Measurements from ENCODE around the gene SLC12A7.

SLC12A7 gene

DNA sequence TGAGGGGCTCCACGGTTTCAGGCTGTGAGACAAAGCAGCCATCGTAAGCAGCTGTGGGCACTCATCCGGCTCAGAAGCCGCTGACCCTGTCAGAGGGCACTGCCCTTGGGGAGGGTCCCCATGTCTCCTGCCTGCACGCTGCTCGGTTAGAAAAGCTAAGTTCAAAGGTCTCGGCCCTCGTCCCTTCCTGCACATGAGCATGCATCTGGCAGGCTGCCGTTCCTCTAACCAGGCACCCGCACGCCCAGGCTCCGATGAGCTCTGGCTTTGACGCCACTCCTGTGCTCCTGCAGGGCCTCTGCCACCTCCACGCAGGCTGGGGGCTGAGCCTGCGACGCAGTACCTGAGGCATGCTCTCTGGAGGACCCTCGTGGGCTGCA lies 52.0 kb downstream of the SLC12A7 start:
- POLR2A ChIA-PET, result no interaction called here
- CTCF ChIA-PET, result no interaction called here
- no peak overlapping the region for H3K27ac ChIP-seq (ENCODE audit: extremely low read depth, low read depth, low read length)
- H3K4me3 ChIP-seq (ENCODE audit: low read depth, low read length), result no peak overlapping the region
- H3K4me1 ChIP-seq (ENCODE audit: control insufficient read depth, insufficient read depth, low read length), result no peaks in the 10 kb centered on the region
- no peaks in the 10 kb centered on the region for H3K9me3 ChIP-seq (ENCODE audit: control insufficient read depth, insufficient read depth, low read depth, low read length)
- peaks cover 0 to 50% of the 10 kb centered on the region in 2 experiments; a peak in 1 of 3 replicates for H3K36me3 ChIP-seq (ENCODE audit: control insufficient read depth in 2 of 2, insufficient read depth in 1 of 2, low read length in 2 of 2)
- TF ChIP-seq, protein P1, sequence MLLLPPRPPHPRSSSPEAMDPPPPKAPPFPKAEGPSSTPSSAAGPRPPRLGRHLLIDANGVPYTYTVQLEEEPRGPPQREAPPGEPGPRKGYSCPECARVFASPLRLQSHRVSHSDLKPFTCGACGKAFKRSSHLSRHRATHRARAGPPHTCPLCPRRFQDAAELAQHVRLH (tag by site-specific recombination; IDR thresholded peaks at IDR 0.05), result no peak
- TF ChIP-seq MYNN (tag by site-specific recombination; IDR thresholded peaks at IDR 0.05; ENCODE audit: borderline replicate concordance), result no peak
- no peak for TF ChIP-seq ZNF501 (tag by site-specific recombination; IDR thresholded peaks at IDR 0.05)
- TF ChIP-seq, protein P2, sequence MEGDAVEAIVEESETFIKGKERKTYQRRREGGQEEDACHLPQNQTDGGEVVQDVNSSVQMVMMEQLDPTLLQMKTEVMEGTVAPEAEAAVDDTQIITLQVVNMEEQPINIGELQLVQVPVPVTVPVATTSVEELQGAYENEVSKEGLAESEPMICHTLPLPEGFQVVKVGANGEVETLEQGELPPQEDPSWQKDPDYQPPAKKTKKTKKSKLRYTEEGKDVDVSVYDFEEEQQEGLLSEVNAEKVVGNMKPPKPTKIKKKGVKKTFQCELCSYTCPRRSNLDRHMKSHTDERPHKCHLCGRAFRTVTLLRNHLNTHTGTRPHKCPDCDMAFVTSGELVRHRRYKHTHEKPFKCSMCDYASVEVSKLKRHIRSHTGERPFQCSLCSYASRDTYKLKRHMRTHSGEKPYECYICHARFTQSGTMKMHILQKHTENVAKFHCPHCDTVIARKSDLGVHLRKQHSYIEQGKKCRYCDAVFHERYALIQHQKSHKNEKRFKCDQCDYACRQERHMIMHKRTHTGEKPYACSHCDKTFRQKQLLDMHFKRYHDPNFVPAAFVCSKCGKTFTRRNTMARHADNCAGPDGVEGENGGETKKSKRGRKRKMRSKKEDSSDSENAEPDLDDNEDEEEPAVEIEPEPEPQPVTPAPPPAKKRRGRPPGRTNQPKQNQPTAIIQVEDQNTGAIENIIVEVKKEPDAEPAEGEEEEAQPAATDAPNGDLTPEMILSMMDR (tag by site-specific recombination; IDR thresholded peaks at IDR 0.05), result no peak
- no peak for TF ChIP-seq ZNF664 (tag by site-specific recombination; IDR thresholded peaks at IDR 0.05)
- TF ChIP-seq, protein P3, sequence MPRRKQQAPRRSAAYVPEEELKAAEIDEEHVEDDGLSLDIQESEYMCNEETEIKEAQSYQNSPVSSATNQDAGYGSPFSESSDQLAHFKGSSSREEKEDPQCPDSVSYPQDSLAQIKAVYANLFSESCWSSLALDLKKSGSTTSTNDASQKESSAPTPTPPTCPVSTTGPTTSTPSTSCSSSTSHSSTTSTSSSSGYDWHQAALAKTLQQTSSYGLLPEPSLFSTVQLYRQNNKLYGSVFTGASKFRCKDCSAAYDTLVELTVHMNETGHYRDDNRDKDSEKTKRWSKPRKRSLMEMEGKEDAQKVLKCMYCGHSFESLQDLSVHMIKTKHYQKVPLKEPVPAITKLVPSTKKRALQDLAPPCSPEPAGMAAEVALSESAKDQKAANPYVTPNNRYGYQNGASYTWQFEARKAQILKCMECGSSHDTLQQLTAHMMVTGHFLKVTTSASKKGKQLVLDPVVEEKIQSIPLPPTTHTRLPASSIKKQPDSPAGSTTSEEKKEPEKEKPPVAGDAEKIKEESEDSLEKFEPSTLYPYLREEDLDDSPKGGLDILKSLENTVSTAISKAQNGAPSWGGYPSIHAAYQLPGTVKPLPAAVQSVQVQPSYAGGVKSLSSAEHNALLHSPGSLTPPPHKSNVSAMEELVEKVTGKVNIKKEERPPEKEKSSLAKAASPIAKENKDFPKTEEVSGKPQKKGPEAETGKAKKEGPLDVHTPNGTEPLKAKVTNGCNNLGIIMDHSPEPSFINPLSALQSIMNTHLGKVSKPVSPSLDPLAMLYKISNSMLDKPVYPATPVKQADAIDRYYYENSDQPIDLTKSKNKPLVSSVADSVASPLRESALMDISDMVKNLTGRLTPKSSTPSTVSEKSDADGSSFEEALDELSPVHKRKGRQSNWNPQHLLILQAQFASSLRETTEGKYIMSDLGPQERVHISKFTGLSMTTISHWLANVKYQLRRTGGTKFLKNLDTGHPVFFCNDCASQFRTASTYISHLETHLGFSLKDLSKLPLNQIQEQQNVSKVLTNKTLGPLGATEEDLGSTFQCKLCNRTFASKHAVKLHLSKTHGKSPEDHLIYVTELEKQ (tag by site-specific recombination; IDR thresholded peaks at IDR 0.05; ENCODE audit: borderline replicate concordance), result no peak

DNA sequence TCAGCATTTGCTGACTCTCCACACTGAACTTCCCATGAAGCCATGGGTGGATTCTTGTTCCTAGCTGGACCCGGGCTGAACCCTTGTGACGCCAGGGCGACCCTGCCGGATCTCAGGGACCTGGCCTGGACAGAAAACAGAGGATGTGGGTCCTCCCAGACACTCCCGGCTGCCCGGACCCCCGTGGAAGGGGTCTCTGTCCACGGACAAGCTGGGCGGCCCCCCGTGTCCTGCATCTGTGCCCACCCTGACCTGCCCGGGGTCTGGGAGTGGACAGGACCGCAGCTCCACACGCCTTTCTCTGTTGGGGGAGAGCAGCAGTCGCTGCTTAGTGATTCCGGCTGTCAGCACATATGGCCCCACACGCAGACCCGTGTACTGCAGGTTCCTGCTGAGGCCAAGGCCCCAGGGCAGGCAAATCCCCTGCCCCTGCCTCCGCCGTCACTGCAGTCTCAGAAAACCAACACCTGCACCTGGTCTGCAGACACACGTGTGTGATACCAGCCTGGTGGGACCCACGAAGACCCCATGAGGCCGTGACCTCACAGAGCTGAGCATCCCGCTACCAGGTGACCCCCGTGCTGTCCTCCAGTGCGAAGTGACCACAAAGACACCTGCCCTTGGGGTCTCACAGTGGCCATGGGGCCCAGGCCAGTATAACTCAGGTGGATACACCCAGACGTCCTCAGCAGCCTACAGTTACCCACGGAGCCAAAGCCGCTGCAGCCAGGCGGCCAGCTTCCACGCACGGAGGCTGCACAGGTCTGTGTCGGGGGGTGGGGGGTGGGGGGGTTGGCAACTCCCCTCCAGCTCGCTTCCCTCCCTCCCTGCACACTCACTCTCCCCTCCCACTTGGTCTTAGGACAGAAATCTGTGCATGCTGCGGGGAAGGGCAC lies 52.6 kb downstream of the SLC12A7 start:
- ChIA-PET POLR2A (no interaction called here), CTCF (no interaction called here)
- TF ChIP-seq ZNF24 (tag by site-specific recombination; IDR thresholded peaks at IDR 0.05), result no peak
- TF ChIP-seq, protein P4, sequence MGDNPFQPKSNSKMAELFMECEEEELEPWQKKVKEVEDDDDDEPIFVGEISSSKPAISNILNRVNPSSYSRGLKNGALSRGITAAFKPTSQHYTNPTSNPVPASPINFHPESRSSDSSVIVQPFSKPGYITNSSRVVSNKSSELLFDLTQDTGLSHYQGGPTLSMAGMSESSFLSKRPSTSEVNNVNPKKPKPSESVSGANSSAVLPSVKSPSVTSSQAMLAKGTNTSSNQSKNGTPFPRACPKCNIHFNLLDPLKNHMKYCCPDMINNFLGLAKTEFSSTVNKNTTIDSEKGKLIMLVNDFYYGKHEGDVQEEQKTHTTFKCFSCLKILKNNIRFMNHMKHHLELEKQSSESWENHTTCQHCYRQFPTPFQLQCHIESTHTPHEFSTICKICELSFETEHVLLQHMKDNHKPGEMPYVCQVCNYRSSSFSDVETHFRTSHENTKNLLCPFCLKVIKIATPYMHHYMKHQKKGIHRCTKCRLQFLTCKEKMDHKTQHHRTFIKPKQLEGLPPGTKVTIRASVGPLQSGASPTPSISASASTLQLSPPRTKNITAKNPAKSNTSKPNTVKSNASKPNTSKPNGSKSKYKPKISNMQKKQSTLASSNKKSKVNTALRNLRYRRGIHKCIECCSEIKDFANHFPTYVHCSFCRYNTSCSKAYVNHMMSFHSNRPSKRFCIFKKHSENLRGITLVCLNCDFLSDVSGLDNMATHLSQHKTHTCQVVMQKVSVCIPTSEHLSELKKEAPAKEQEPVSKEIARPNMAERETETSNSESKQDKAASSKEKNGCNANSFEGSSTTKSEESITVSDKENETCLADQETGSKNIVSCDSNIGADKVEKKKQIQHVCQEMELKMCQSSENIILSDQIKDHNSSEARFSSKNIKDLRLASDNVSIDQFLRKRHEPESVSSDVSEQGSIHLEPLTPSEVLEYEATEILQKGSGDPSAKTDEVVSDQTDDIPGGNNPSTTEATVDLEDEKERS (tag by site-specific recombination; IDR thresholded peaks at IDR 0.05), result no peak
- TF ChIP-seq ZNF394 (tag by site-specific recombination; IDR thresholded peaks at IDR 0.05; ENCODE audit: borderline replicate concordance), result no peak
- no peak for TF ChIP-seq SP3 (tag by site-specific recombination; IDR thresholded peaks at IDR 0.05)
- TF ChIP-seq, protein P5, sequence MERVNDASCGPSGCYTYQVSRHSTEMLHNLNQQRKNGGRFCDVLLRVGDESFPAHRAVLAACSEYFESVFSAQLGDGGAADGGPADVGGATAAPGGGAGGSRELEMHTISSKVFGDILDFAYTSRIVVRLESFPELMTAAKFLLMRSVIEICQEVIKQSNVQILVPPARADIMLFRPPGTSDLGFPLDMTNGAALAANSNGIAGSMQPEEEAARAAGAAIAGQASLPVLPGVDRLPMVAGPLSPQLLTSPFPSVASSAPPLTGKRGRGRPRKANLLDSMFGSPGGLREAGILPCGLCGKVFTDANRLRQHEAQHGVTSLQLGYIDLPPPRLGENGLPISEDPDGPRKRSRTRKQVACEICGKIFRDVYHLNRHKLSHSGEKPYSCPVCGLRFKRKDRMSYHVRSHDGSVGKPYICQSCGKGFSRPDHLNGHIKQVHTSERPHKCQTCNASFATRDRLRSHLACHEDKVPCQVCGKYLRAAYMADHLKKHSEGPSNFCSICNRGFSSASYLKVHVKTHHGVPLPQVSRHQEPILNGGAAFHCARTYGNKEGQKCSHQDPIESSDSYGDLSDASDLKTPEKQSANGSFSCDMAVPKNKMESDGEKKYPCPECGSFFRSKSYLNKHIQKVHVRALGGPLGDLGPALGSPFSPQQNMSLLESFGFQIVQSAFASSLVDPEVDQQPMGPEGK (tag by site-specific recombination; IDR thresholded peaks at IDR 0.05), result no peak
- TF ChIP-seq ZNF132 (tag by site-specific recombination; IDR thresholded peaks at IDR 0.05; ENCODE audit: borderline replicate concordance), result no peak
- TF ChIP-seq MEIS1 (CRISPR knock-in tag; IDR thresholded peaks at IDR 0.05; ENCODE audit: borderline replicate concordance), result no peak
- TF ChIP-seq GLI2 (tag by site-specific recombination; IDR thresholded peaks at IDR 0.05; ENCODE audit: borderline replicate concordance, low read depth), result no peak
- no peak for TF ChIP-seq ZNF777 (tag by site-specific recombination; IDR thresholded peaks at IDR 0.05; ENCODE audit: borderline replicate concordance)
- TF ChIP-seq TRIM28 (IDR thresholded peaks at IDR 0.05; ENCODE audit: borderline replicate concordance, low read length), result no peak
- TF ChIP-seq ZNF121 (tag by site-specific recombination; IDR thresholded peaks at IDR 0.05), result no peak
- TF ChIP-seq ZNF335 (tag by site-specific recombination; conservative IDR thresholded peaks at IDR 0.05), result no peak
- Histone ChIP-seq H3K36me3 (ENCODE audit: control insufficient read depth in 2 of 2, insufficient read depth in 1 of 2, low read length in 2 of 2) (peaks cover 0 to 48% of the 10 kb centered on the region in 2 experiments; a peak in 1 of 3 replicates), H3K27ac (ENCODE audit: extremely low read depth, low read depth, low read length) (no peak overlapping the region), H3K4me1 (ENCODE audit: control insufficient read depth, insufficient read depth, low read length) (no peaks in the 10 kb centered on the region), H3K4me3 (ENCODE audit: low read depth, low read length) (no peak overlapping the region), H3K9me3 (ENCODE audit: control insufficient read depth, insufficient read depth, low read depth, low read length) (no peaks in the 10 kb centered on the region)
